SK-N-MC (cell line): ENCODE measurements around the gene ITGB5.

Experiments used
- DNase-seq: peaks from one replicate; pipeline ENCODE4 v3.0.0-alpha.2; 2011; ENCODE audit warnings: low read depth, low spot score
- H3K27ac ChIP-seq: fragments of 200-600 bp; sonication (generic); 2 replicates; pipeline ENCODE4 v1.5.1; 2016; ENCODE audit warnings: mixed run types
- H3K36me3 ChIP-seq: fragments of 200-600 bp; sonication (generic); 2 replicates; pipeline ENCODE4 v1.6.1; 2017; ENCODE audit warnings: antibody characterized with exemption, low read length, mixed read lengths; ENCODE audit not compliant: insufficient read depth
- H3K4me3 ChIP-seq: fragments of 200-600 bp; sonication (generic); 2 replicates; pipeline ENCODE4 v1.5.1; 2016
- H3K9ac ChIP-seq: fragments of 200-600 bp; sonication (generic); 2 replicates; pipeline ENCODE4 v1.8.0; 2017; ENCODE audit warnings: mixed run types, mixed read lengths; ENCODE audit not compliant: insufficient read length
- H3K9me3 ChIP-seq: fragments of 200-600 bp; sonication (generic); 2 replicates; pipeline ENCODE4 v1.6.1; 2017; ENCODE audit warnings: low read depth, mild to moderate bottlenecking, antibody characterized with exemption, low read length, moderate library complexity, mixed read lengths
- EZH2 ChIP-seq: fragments of 200-600 bp; sonication (generic); IDR thresholded peaks from one replicate; pipeline ENCODE4 v1.6.1; 2017; ENCODE audit warnings: antibody characterized with exemption
- FOXP2 ChIP-seq: optimal IDR thresholded peaks from 2 replicates; pipeline ENCODE3; 2011; ENCODE audit warnings: mild to moderate bottlenecking, moderate library complexity; ENCODE audit not compliant: insufficient read depth; ENCODE audit errors: extremely low read length, control extremely low read depth
- POLR2AphosphoS5 ChIP-seq: IDR thresholded peaks from 2 replicates; pipeline ENCODE4 v1.6.1; 2012; ENCODE audit warnings: mild to moderate bottlenecking, low read depth, low read length, borderline replicate concordance

Gene ITGB5

GRCh38 chr3:124850633-124851032 lies 36.5 kb downstream of the ITGB5 start:
- TF ChIP-seq POLR2AphosphoS5 (no peak), FOXP2 (no peak), EZH2 (no peak)
- DNase-seq: no peak
- peaks cover 48% of the 10 kb centered on the region for H3K36me3 ChIP-seq
- peaks cover 4% of the 10 kb centered on the region; the same call in 1 of the 2 replicates for H3K9me3 ChIP-seq
- H3K27ac ChIP-seq: peak overlapping the region; percentile 54; the same call in 1 of the 2 replicates
- H3K4me3 ChIP-seq: peak overlapping the region; percentile 49
- H3K9ac ChIP-seq: no peak overlapping the region

- Histone ChIP-seq H3K9me3 (peaks cover 4% of the 10 kb centered on the region; the same call in 1 of the 2 replicates), H3K9ac (no peak overlapping the region), H3K27ac (no peak overlapping the region), H3K4me3 (no peak overlapping the region), H3K36me3 (peaks cover 44% of the 10 kb centered on the region)
- DNase-seq: no peak
- TF ChIP-seq POLR2AphosphoS5 (no peak), EZH2 (no peak)
These were observed 37.0 kb downstream of the ITGB5 start for GRCh38 chr3:124850212-124850611.

GRCh38 chr3:124848300-124848699 lies 38.9 kb downstream of the ITGB5 start:
- H3K27ac ChIP-seq: no peak overlapping the region
- no peak for DNase-seq
- no peak overlapping the region for H3K9ac ChIP-seq
- H3K4me3 ChIP-seq: no peak overlapping the region
- no peaks in the 10 kb centered on the region for H3K9me3 ChIP-seq
- TF ChIP-seq FOXP2 (no peak), EZH2 (no peak), POLR2AphosphoS5 (no peak)
- H3K36me3 ChIP-seq: peaks cover 29% of the 10 kb centered on the region

GRCh38 chr3:124847863-124848262 lies 39.3 kb downstream of the ITGB5 start:
- no peak for DNase-seq
- Histone ChIP-seq H3K27ac (no peak overlapping the region), H3K9me3 (no peaks in the 10 kb centered on the region), H3K9ac (no peak overlapping the region), H3K36me3 (peaks cover 29% of the 10 kb centered on the region), H3K4me3 (no peak overlapping the region)
- TF ChIP-seq FOXP2 (no peak), POLR2AphosphoS5 (no peak), EZH2 (no peak)

GRCh38 chr3:124847051-124847450 lies 40.1 kb downstream of the ITGB5 start:
- no peaks in the 10 kb centered on the region for H3K9me3 ChIP-seq
- H3K9ac ChIP-seq: no peak overlapping the region
- no peak overlapping the region for H3K4me3 ChIP-seq
- TF ChIP-seq EZH2 (no peak), POLR2AphosphoS5 (no peak), FOXP2 (no peak)
- no peak for DNase-seq
- no peak overlapping the region for H3K27ac ChIP-seq
- H3K36me3 ChIP-seq: peaks cover 37% of the 10 kb centered on the region

- peak overlapping the region; percentile 11; the same call in 1 of the 2 replicates for H3K27ac ChIP-seq
- no peaks in the 10 kb centered on the region for H3K9me3 ChIP-seq
- TF ChIP-seq FOXP2 (no peak), EZH2 (no peak), POLR2AphosphoS5 (no peak)
- no peak overlapping the region for H3K4me3 ChIP-seq
- peaks cover 45% of the 10 kb centered on the region for H3K36me3 ChIP-seq
- no peak for DNase-seq
- no peak overlapping the region for H3K9ac ChIP-seq
These were observed 41.0 kb downstream of the ITGB5 start for GRCh38 chr3:124846189-124846588.

- no peak overlapping the region for H3K9ac ChIP-seq
- H3K4me3 ChIP-seq: no peak overlapping the region
- H3K36me3 ChIP-seq: peaks cover 50% of the 10 kb centered on the region
- no peak for DNase-seq
- H3K27ac ChIP-seq: peak overlapping the region; percentile 11; the same call in 1 of the 2 replicates
- TF ChIP-seq POLR2AphosphoS5 (no peak), EZH2 (no peak), FOXP2 (no peak)
- no peaks in the 10 kb centered on the region for H3K9me3 ChIP-seq
These were observed 41.8 kb downstream of the ITGB5 start for GRCh38 chr3:124845406-124845805.

- H3K9me3 ChIP-seq: no peaks in the 10 kb centered on the region
- no peak overlapping the region for H3K27ac ChIP-seq
- no peak overlapping the region for H3K4me3 ChIP-seq
- no peak overlapping the region for H3K9ac ChIP-seq
- no peak for DNase-seq
- TF ChIP-seq POLR2AphosphoS5 (no peak), EZH2 (no peak), FOXP2 (no peak)
- peaks cover 64% of the 10 kb centered on the region for H3K36me3 ChIP-seq
These were observed 43.5 kb downstream of the ITGB5 start for GRCh38 chr3:124843506-124844177.

GRCh38 chr3:124843047-124843446 lies 44.1 kb downstream of the ITGB5 start:
- Histone ChIP-seq H3K27ac (no peak overlapping the region), H3K9ac (no peak overlapping the region), H3K9me3 (no peaks in the 10 kb centered on the region), H3K36me3 (peaks cover 59% of the 10 kb centered on the region), H3K4me3 (no peak overlapping the region)
- no peak for DNase-seq
- no peak for TF ChIP-seq EZH2
- TF ChIP-seq FOXP2: no peak
- TF ChIP-seq POLR2AphosphoS5: no peak
